Posterior vena cava (tissue), 2 donors: Measurements from ENCODE around the gene CBS. TPM values are rescaled to one million over a fixed set of nuclear protein-coding genes. Genes with fewer than 3 reads are reported as not detected.
A peak's percentile ranks its signal among the peaks of the same experiment; 100 is the strongest.
"Not testable (repeated sequence)": the region's sequence is repeated elsewhere in the genome, so short reads cannot be mapped to it uniquely, and the experiment has no call there.

Experiments used
- DNase-seq: peaks from one replicate; pipeline ENCODE4 v3.0.0-alpha.2; 2020; ENCODE audit warnings: low spot score
- intact Hi-C, 2 donors: fragments of 100-400 bp; cut with DNase I; formaldehyde crosslinking; loops; one replicate each; pipeline versions ENCODE4 v1.14.1 to v1.14.2; 2022 to 2023
- long read RNA-seq, 2 donors: library from polyadenylated mRNA; unstranded; transcript quantifications; one replicate each; pipeline ENCODE4 v2.0.0, GENCODE V29; 2020 to 2021
- total RNA-seq, 2 donors: library from RNA; stranded (reverse); fragmentation: NEBNext Ultra II Directional; extraction: Animal tissue kit (Norgen Biotek cat#: 25700); gene quantifications; one replicate each; pipeline ENCODE4 v1.2.1, GENCODE V29; 2021
- donor health status: DM: yes; HTN: yes; CAD: no.
- donor health status: DM: yes; HTN: yes; CAD: no.

The CBS gene
- total RNA-seq, result 1 to 10 TPM; 2.7 to 8.7 TPM
- long read RNA-seq, donor 1, transcript CBS-204 (17 exons, 2,605 nt), result major isoform, 5 of 5 reads
- long read RNA-seq, donor 1, partial matches to known transcripts, result 0 of 5 reads
- long read RNA-seq, donor 1, other reads (novel, unspliced or antisense), result 0 of 5 reads
- long read RNA-seq, donor 2, transcript CBS-204 (17 exons, 2,605 nt), result major isoform, 9 of 15 reads
- long read RNA-seq, donor 2, partial matches to known transcripts, result 1 of 15 reads
- long read RNA-seq, donor 2, other reads (novel, unspliced or antisense), result 5 of 15 reads

DNA sequence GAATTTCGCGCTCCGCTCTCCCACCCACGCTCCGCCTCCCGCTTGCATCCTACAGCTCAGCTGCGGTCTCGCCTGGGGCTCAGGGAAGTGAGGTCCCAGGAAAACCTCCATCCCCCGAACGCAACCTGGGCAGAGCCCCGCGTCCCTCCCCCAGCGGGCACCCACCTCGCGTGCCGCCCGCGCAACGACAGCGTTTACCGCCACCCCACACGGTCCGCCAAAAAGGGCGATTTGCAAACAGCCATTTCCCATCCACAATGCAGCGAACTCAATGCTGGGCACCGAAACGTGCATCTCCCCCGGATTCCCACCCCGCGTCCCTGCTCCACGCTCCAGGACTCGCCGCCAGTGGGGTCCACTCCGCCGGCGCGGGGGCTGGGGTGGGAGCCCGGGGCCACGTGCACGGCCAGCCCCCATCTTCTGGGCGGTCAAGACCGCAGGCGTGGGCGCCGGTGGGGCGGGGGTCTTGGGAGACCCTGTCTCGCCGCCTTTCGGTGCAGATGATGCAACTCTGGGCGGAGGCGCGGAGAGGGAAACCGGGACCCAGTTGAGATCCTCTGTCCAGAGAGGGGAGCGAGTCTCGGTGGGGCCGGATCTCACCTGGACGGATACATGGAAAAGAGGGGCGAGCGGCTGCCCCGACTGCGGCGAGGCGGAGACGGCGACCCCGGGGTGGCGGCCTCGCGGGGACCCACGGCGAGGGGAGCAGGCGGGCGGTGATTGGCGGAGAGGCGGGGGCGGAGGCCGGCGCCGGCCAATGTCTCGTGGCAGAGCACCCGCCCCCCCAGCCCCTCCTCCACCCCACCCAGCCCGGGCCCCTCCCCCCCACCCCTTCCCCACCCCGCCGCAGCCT is at the start of gene CBS:
Gene CBS (minus strand): TSS at position 666 of the 853 bp plus-strand sequence. CDS start 3,642 bp downstream, outside the sequence.
- DNase-seq, intact Hi-C loops: not testable (repeated sequence)

DNA sequence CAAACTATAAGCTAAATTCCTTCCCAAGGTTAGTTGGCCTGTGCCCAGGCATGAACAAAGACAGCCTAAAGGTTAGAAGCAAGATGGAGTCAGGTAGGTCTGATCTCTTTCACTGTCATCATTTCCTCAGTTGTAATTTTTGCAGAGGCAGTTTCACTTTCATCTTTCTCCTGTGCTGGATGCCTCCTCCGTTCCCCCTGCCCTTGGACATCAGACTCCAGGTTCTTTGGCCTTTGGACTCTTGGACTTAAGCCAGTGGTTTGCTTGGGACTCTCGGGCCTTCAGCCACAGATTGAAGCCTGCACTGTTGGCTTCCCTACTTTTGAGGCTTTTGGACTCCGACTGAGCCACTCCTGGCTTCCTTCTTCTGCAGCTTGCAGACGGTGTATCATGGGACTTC is 40.3 kb upstream of the CBS start:
- intact Hi-C loops, result not testable (repeated sequence)

DNA sequence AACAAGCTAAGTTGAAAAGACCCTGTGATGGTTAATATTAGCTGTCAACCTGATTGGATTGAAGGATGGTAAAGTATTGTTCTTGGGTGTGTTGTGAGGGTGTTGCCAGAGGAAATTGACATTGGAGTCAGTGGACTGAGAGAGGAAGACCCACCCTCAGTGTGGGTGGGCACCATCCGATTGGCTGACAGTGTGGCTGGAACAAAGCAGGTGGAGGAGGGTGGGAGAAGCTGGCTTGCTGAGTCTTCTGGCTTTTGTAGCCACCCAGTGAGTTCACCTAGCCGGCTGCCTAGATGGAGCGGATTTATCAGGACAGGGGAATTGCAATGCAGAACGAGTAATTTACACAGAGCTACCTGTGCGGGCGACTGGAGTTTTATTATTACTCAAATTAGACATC is 38.8 kb upstream of the CBS start:
- intact Hi-C loops, DNase-seq: not testable (repeated sequence)

More for the DNA sequence above, 40.3 kb upstream of the CBS start:
- DNase-seq, result not testable (repeated sequence)

DNA sequence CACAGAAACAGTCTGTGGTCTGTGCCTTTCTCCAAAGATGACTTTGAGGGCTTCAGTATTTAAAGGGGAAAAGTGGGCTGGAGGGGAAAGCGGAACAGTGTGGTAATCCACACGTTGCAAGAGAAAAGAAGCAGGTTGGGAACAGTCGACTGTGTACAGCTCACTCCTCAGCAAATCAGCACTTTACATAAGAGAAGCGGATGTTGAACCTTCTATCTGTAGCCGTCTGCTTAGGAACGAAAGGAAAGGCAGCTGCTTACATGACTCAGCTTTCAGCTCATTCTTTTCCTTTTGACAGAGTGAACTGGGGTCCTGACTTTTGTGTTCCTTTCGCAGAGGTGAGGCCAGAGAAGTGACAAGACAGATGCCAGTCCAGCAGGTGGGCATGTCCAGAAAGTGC is 33.4 kb upstream of the CBS start:
- intact Hi-C loops, DNase-seq: not testable (repeated sequence)

DNA sequence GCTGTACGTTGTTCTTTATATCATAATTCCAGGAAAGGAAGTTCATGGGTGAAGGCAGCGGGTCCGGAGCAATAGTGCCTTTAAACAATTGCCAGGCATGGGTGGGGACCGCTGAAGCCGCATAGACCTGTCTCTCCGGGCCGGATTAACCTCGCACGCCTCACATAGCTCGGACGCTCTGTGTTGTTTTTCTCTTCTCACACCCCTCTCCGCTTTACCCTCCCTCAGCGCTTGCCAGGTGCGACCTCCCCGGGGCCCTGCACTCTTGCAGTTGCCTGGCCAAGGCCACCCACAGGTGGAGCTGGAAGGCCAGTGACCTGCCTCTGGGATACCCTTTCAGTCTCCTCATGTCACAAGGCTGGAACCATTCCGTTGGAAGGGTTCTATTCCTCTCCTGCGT is 32.5 kb upstream of the CBS start:
- intact Hi-C loops, DNase-seq: not testable (repeated sequence)

DNA sequence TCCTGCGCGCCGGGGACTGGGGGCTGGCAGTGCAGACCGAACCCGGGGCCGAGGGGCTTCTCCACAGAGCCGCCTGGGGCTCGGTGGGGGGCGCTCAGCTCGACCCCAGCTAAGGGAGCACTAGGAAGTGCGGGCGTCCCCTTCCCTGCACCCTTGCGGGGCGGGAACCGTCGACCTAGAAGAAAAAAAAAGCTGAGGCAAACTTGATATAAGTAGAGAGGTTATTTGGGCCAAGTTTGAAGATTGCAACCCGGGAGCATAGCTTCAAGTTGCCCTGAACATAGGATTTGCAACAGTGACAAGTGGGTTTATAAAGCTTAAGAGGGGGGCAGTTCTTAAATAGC is 32.1 kb upstream of the CBS start:
- intact Hi-C loops, DNase-seq: not testable (repeated sequence)

DNA sequence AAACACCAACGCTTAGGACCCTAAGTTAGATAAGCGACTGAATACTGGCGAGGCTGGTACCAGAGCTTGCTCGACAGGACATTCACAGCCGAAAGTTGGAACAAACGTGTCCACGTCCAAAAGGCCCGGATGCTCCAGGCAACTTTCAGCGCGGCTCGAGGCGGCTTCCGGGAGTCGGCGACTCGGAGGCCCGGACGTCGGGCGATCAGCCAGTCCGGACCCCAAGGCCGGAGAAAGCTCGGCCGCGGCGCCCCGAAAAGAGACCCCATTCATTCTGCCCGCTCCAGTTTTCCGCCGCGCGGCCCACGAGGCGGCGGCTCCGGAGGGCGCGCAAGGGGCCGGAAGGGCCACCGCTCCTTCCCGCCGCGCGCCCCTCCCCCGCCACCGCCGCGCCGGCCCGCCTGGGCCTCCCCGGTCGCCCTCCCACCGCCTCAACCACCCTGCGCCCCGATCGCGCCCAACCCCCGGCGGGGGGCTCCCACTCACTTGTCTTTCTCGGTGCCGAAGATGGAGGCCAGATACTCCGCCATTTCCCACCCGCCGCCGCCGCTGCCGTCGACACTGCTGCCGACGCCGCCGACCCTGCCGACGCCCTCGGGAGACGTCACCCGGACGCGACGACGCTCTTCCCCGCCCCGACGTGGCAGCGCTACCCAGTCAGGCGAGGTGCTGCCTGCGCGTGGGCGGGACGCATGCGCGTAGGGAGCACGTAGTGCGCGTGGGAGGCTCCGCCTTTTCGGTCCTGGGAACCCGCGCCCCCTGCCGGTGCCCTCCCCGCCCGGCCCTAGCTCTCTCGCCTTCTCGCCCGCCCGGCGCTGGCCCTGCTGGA is 31.5 kb upstream of the CBS start, which contains the start of gene U2AF1:
Gene U2AF1 (minus strand): TSS at position 606 of the 829 bp plus-strand sequence. CDS start 76 bp downstream, at position 530.
- intact Hi-C loops, result not testable (repeated sequence)

DNA sequence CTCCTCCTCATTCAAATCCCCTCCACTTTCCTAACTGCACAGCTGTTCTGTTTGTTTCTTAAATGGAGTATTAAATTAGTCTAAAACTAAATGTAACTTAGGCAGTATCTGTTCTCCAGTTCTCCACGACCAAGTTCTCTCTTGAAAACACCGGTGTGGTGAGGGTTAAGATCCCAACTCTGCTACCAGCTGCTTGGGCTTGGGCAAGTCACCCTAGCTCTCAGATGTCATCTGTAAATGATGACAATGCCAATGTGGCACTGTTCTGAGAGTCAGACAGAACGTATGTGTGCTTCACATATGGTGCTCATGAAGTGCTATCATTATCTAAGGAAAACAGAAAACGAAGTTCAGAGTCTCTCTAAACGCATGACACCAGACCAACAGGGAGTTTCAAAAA is 29.0 kb upstream of the CBS start:
- intact Hi-C loops, DNase-seq: not testable (repeated sequence)

More for the DNA sequence above, 31.5 kb upstream of the CBS start, which contains the start of gene U2AF1:
- DNase-seq, result peak; percentile 86

DNA sequence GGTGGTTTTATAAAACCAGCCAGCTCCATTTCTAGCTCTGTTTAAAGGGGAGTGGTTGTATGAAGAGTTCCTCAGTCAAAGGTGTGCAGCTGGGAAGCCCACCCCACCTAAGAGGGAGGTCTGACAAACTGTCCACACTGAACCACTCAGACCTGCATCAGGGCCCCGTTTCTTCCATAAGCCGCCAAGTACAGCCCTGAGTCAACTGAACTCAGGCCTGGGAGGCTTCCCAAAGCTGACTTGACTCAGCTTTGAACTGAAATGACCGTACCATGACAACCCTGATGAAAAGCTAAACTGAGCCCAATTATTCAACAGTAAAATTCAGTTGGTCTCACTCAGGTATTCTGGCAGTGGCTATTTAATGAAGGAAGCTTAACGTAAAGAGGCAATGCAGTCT is 26.6 kb upstream of the CBS start:
- intact Hi-C loops, DNase-seq: not testable (repeated sequence)

DNA sequence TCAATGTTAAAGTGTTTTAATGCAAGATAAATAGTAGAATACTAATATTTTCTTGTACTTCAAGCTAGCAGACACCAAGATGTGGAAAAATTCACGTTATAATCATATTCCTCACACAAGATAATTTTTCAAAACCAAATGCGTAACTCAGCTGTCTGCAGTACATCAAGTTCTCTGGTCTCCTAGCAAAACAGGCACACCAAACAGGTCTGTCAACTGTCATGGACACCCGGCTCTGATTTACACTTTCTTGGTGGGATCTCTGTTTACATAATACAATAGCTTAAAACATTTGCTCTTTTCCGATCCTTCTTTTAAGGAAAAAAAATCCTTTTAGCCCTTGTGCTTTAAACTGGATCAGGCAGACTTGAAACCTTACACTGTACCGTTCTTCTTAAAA is 26.0 kb upstream of the CBS start:
- intact Hi-C loops, result not testable (repeated sequence)

DNA sequence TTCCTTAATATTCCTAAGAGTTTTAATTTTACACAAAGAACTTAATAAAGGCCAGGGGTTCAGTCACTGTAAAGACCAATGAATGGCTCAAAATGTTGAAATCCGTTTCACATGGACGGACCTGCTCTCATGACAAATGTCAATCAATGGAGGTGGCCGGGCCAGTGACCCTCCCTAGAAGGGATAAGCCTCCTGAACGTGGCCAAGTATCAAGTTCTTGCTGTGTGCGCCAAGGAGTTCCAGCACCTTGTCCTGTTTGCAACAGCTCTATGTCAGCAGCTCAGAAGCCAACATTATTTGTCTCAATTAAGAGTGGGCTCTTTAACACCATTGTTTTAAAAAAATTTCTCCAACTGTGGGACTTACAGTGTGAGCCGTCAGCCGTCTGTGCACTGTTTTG is 25.4 kb upstream of the CBS start:
- not testable (repeated sequence) for DNase-seq

More for the DNA sequence above, 26.0 kb upstream of the CBS start:
- DNase-seq, result not testable (repeated sequence)

DNA sequence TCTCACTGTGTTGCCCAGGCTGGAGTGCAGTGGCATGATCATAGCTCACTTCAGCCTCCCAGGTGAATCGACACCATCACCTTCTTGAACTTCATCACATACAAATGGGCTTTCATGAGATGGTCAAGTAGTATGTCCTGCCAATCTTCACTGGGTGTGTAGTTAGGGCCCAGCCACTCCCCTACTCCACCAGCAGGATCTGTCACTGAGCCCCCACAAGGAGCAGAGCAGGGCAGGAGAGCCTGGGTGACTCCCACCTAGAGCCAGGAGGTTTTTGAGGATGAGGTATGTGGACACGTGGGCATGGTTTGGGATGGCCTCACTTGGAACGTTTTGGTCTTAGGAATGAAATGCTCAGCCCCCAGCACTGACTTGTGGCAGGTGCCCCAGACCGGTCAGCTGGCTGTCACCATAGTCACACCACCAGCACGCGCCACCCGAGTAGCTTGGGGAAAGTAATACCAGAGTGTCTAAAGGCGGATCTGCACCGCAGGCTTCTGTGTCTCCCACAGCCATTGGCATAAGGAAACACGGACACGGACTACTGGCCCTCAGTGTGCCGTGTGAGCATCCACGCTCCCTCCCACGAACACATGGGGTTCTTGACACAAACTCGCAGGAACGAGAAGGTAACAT is 16.5 kb upstream of the CBS start:
- DNase-seq, intact Hi-C loops: not testable (repeated sequence)

More for the DNA sequence above, 25.4 kb upstream of the CBS start:
- intact Hi-C loops, result not testable (repeated sequence)

DNA sequence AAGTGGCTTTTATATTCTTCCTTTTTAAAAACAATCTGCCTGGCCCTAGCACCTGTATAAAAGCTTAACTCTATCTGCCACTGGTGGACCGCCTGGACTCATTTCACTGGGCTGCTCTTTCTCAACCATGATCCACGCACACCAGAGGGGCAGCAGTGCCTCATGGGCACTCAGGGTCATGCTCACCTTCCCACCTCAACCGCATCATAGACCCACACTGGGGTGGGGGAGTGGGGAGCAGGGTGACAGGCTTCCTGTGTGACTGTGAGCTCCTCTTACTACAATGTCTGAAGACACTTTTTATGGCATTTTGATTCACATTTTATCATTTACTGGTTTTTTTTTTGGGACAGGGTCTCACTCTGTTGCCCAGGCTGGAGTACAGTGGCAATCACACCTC is 15.3 kb upstream of the CBS start:
- intact Hi-C loops, result not testable (repeated sequence)

DNA sequence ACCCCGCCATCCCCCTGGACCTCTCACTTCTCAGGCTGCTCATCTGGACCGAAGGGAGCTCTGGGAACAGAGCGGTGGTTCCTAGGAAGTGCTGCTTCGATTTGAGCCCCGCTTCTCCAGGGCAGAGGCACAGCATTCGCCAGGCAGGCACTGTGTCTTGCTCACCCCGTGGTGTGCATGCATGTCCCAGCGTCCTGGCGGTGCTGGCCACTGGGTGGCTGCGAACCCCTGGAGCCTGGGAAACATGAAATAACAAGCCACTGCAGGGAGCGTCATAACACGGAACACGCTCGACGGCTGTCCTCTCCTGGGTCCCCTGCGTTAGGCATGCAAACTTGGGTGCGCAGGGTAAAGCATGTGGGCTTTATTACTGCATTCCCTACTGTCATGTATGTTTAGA is 13.8 kb upstream of the CBS start:
- DNase-seq, intact Hi-C loops: not testable (repeated sequence)

More for the DNA sequence above, 15.3 kb upstream of the CBS start:
- DNase-seq, result not testable (repeated sequence)

DNA sequence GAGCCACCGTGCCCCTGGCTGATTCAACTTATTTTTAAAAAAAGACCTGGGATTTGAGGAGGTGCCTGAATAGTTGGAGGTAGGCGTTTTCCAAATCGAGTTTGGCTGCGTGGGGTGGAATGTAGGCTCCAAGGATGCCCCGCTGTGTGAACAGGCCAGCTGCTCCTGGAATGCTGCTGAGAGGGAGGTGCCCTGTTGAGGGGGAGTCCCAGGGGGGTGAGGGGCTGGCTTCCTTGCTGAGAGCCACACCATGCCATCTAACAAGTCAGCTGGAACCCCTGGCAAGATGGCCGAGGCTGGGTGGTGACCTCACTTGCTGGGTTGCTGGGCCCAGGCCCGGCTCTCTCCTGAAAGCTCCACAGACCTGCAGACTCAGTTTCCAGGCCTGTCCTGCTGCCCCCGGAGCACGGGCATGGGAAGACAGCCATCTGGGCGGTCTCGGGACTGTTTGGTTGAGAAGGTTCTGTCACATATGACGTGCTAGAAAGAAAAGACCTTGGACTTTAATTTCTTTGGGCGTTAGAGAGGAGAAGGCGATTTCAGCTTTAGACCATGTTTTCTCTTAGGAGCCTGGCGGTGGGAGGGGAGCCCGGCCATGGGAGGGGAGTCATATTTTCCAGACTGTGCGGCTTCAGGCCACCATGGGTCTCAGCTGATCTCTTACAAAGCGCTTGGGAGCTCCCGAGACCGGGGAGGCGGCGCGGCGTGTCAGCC is 7.1 kb upstream of the CBS start:
- DNase-seq, intact Hi-C loops: not testable (repeated sequence)

DNA sequence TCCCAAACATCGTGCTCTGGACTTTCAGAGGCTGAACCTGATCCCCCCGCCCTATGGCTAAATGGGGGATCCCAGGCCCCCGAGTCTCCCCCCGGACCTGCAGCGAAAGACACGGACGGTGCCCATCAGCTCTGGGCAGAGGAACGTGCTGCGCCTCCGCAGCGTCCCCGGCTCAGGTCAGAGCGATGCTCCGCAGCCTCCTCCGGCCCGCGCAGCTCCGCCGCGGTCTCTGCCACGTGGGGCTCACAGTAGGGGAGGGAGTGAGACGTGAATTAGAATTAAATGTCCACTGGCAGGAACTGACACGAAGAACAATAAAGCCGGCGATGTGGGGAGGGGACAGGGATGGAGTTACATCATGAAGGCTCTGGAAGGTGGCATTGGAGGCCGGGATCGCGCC is 1.0 kb upstream of the CBS start:
- intact Hi-C loops, result not testable (repeated sequence)

DNA sequence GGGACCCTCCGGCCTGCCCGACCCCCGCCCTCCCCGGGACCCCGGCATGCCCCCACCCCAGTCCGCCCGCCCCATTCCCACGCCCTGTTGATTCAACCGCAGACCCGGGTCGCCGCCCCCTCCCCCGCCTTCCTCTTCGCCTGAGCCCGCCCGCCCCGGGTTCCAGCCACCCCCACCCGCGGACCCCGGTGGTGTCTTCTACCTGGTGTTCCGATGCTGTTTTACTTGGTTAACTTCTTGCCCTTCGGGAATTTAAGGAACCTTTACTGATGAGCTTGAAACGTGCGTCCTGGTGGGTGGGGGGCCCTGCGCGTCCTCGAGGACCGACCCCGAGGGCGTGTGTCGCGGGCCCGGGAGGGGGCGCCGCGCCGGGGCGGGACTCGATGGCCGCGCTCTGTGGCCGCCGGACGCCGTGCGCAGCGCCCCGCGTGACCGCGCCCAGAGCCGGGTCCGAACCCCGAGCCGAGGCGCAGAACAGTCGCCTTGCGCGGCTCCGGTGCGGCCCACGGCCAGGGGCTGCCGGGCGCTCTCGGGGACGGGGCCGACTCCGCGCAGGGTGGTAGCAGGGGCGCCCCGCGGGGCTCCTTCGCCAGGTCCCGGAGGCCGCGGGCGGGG is 495 bp upstream of the CBS start:
- DNase-seq, intact Hi-C loops: not testable (repeated sequence)

More for the DNA sequence above, 1.0 kb upstream of the CBS start:
- DNase-seq, result peak; percentile 28
